ENCODE measurements around the gene FGD4. TPM values are rescaled to one million over a fixed set of nuclear protein-coding genes. Genes with fewer than 3 reads are reported as not detected.
A peak's percentile ranks its signal among the peaks of the same experiment; 100 is the strongest.

FGD4 gene
- total RNA-seq, 1 experiment from 2014 or later = 39.7 TPM

- H3K36me3 Mint-ChIP-seq = no peaks in the 10 kb centered on the region
- no peaks in the 10 kb centered on the region for H3K9me3 Mint-ChIP-seq
- ATAC-seq = no peak
- TF ChIP-seq GABPB1 (CRISPR knock-in tag; IDR thresholded peaks at IDR 0.05) (no peak), ATF2 (CRISPR knock-in tag; IDR thresholded peaks at IDR 0.05; ENCODE audit: borderline replicate concordance, low read depth) (no peak), ZNF219 (CRISPR knock-in tag; IDR thresholded peaks at IDR 0.05; ENCODE audit: borderline replicate concordance) (no peak), FOXP1 (CRISPR knock-in tag; IDR thresholded peaks at IDR 0.05; ENCODE audit: borderline replicate concordance) (no peak), CREM (CRISPR knock-in tag; IDR thresholded peaks at IDR 0.05) (no peak), SMAD4 (CRISPR knock-in tag; IDR thresholded peaks at IDR 0.05) (no peak)
- no peaks in the 10 kb centered on the region for H3K27me3 Mint-ChIP-seq (ENCODE audit: low read depth)
- peaks cover 19% of the 10 kb centered on the region for H3K4me1 Mint-ChIP-seq
- ChIA-PET POLR2A (no interaction called here), CTCF (no interaction called here)
- H3K27ac Mint-ChIP-seq = peak overlapping the region; percentile 37; the same call in 1 of the 2 replicates
- H3K4me3 Mint-ChIP-seq = no peak overlapping the region
- no peak for DNase-seq (ENCODE audit: low spot score)
Measured at GRCh38 chr12:32379213-32379612, 20.1 kb upstream of the FGD4 start.

- DNase-seq (ENCODE audit: low spot score) (no peak), ATAC-seq (no peak)
- H3K27ac Mint-ChIP-seq = no peak overlapping the region; the same call in 1 of the 2 replicates
- no peaks in the 10 kb centered on the region for H3K36me3 Mint-ChIP-seq
- H3K4me3 Mint-ChIP-seq = no peak overlapping the region
- ChIA-PET CTCF (no interaction called here), POLR2A (no interaction called here)
- peaks cover 19% of the 10 kb centered on the region for H3K4me1 Mint-ChIP-seq
- TF ChIP-seq TP53 (CRISPR knock-in tag; IDR thresholded peaks at IDR 0.05) (no peak), ETV6 (CRISPR knock-in tag; IDR thresholded peaks at IDR 0.05) (no peak), MXD4 (CRISPR knock-in tag; IDR thresholded peaks at IDR 0.05; ENCODE audit: borderline replicate concordance) (no peak), NR3C1 (CRISPR knock-in tag; conservative IDR thresholded peaks at IDR 0.05; ENCODE audit: low read depth) (no peak), GABPB1 (CRISPR knock-in tag; IDR thresholded peaks at IDR 0.05) (no peak), NR2C2 (CRISPR knock-in tag; IDR thresholded peaks at IDR 0.05) (no peak), RELA (CRISPR knock-in tag; IDR thresholded peaks at IDR 0.05; ENCODE audit: borderline replicate concordance) (no peak), ZNF532 (CRISPR knock-in tag; IDR thresholded peaks at IDR 0.05; ENCODE audit: borderline replicate concordance) (no peak), SMAD3 (CRISPR knock-in tag; IDR thresholded peaks at IDR 0.05; ENCODE audit: borderline replicate concordance) (no peak), OVOL2 (CRISPR knock-in tag; IDR thresholded peaks at IDR 0.05; ENCODE audit: borderline replicate concordance) (no peak), E2F1 (CRISPR knock-in tag; IDR thresholded peaks at IDR 0.05) (no peak)
- H3K9me3 Mint-ChIP-seq = no peaks in the 10 kb centered on the region
- H3K27me3 Mint-ChIP-seq (ENCODE audit: low read depth) = no peaks in the 10 kb centered on the region
Measured at GRCh38 chr12:32379667-32380066, 19.7 kb upstream of the FGD4 start.

- Mint-ChIP-seq H3K4me3 (no peak overlapping the region), H3K27me3 (ENCODE audit: low read depth) (no peaks in the 10 kb centered on the region), H3K9me3 (no peaks in the 10 kb centered on the region), H3K4me1 (peaks cover 14% of the 10 kb centered on the region), H3K27ac (no peak overlapping the region), H3K36me3 (no peaks in the 10 kb centered on the region)
- ChIA-PET POLR2A (no interaction called here), CTCF (no interaction called here)
- ATAC-seq = no peak
- no peak for DNase-seq (ENCODE audit: low spot score)
- TF ChIP-seq ETV6 (CRISPR knock-in tag; IDR thresholded peaks at IDR 0.05) (no peak), FOXK1 (CRISPR knock-in tag; IDR thresholded peaks at IDR 0.05) (no peak), ZSCAN18 (CRISPR knock-in tag; IDR thresholded peaks at IDR 0.05) (no peak), AR (CRISPR knock-in tag; IDR thresholded peaks at IDR 0.05) (no peak), ZBTB43 (CRISPR knock-in tag; IDR thresholded peaks at IDR 0.05) (no peak), ZNF671 (CRISPR knock-in tag; IDR thresholded peaks at IDR 0.05) (no peak)
Measured at GRCh38 chr12:32382226-32382625, 17.1 kb upstream of the FGD4 start.

Data from WTC11 (cell line).